ENCODE measurements around the gene CHID1.

The CHID1 gene

DNA sequence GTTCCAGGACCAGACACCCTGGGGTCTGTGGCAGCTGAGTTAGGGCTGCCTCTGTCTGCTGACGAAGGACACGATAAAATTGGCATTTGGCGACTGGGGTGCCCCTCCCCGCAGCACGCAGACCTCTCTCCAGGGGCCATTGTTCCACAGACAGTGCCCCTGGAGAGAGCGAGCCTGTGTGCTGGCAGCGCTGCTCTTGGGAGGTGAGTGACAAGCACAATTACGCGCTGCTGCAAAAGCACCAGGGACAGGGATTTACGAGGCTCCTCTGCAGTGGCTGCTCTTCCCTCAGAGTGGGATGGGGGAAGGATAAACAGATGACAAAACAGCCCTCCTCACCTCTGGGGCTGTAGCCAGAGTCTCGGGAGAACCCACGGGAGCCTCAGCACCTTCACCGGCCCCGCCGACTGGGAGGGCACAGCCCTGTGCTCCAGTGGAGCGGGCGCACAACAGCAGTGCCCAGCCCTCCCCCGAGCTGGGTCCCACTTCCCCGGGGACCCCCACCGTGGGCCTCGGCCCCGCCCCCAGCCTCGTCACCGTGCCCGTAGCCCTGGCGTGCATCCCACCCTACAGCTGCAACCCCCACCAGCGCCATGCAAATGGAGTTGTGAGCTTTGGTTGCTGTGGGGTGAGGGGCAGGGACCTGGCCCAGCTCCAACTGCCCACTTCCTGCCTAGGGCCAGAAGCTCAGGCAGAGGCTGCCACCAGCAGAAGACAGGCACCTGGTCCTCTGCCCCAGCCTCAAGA, 19.6 kb downstream of the CHID1 start:
- TF ChIP-seq MAX (IDR thresholded peaks at IDR 0.05; ENCODE audit: low read depth, low read length) (no peak), POLR2A (IDR thresholded peaks at IDR 0.05; ENCODE audit: extremely low read depth, insufficient read length) (no peak), MYC (IDR thresholded peaks at IDR 0.05; ENCODE audit: low read depth, low read length) (no peak)
- TF ChIP-seq, protein P1, sequence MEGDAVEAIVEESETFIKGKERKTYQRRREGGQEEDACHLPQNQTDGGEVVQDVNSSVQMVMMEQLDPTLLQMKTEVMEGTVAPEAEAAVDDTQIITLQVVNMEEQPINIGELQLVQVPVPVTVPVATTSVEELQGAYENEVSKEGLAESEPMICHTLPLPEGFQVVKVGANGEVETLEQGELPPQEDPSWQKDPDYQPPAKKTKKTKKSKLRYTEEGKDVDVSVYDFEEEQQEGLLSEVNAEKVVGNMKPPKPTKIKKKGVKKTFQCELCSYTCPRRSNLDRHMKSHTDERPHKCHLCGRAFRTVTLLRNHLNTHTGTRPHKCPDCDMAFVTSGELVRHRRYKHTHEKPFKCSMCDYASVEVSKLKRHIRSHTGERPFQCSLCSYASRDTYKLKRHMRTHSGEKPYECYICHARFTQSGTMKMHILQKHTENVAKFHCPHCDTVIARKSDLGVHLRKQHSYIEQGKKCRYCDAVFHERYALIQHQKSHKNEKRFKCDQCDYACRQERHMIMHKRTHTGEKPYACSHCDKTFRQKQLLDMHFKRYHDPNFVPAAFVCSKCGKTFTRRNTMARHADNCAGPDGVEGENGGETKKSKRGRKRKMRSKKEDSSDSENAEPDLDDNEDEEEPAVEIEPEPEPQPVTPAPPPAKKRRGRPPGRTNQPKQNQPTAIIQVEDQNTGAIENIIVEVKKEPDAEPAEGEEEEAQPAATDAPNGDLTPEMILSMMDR (IDR thresholded peaks at IDR 0.05; ENCODE audit: low read depth, low read length) = no peak
- DNase-seq (ENCODE audit: low read depth) = no peak

GRCh38 chr11:889687-890475, 20.7 kb downstream of the CHID1 start:
- DNase-seq (ENCODE audit: low read depth) = no peak
- TF ChIP-seq, protein P1 (IDR thresholded peaks at IDR 0.05; ENCODE audit: low read depth, low read length) = no peak
- TF ChIP-seq MYC (IDR thresholded peaks at IDR 0.05; ENCODE audit: low read depth, low read length) (no peak), POLR2A (IDR thresholded peaks at IDR 0.05; ENCODE audit: extremely low read depth, insufficient read length) (no peak), MAX (IDR thresholded peaks at IDR 0.05; ENCODE audit: low read depth, low read length) (no peak)
- H3K4me3 ChIP-seq (ENCODE audit: low read depth, low read length) = no peak overlapping the region

More for the DNA sequence above, 19.6 kb downstream of the CHID1 start:
- no peak overlapping the region for H3K4me3 ChIP-seq (ENCODE audit: low read depth, low read length)

GRCh38 chr11:889257-889656, 21.4 kb downstream of the CHID1 start:
- no peak overlapping the region for H3K4me3 ChIP-seq (ENCODE audit: low read depth, low read length)
- TF ChIP-seq POLR2A (IDR thresholded peaks at IDR 0.05; ENCODE audit: extremely low read depth, insufficient read length) (no peak), MYC (IDR thresholded peaks at IDR 0.05; ENCODE audit: low read depth, low read length) (no peak), MAX (IDR thresholded peaks at IDR 0.05; ENCODE audit: low read depth, low read length) (no peak)
- TF ChIP-seq, protein P1 (IDR thresholded peaks at IDR 0.05; ENCODE audit: low read depth, low read length) = no peak
- no peak for DNase-seq (ENCODE audit: low read depth)

DNA sequence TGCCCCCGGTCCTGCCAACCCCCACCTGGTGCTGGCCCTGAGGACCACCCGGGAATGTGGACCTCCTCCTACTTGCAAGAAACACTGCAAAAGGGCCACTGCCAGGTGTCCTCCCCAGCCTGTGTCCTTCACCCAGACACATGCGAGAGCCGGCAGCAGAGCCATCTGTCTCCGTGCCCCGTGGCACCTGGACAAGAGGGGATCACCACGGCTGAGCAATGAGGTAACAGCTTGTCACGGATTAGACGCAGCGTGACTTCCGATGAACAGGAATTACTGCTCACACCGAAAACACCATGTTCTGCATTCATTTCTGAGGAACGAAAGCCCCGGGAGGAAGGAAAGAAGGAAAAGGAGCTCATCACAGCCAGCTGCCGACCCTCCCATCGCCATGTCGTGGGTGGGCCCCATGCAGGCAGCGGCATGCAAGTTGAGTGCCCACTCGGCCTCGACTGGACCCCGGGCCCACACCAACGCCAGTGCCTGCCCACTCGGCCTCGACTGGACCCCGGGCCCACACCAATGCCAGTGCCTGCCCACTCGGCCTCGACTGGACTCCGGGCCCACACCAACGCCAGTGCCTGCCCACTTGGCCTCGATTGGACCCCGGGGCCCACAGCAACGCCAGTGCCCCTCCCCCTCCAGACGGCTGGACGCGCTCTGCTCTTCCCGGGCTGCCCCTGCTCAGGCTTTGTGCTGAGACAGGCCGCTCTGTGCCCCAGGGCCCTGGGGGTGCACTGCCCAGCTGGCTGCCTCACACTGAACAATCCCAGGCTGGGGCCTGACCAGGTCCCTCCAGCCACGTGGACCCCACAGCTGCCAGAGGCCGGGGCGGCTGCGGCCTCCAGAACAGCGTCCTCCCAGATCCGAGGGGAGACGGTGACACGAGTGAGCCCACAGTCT, 22.0 kb downstream of the CHID1 start:
- no peak overlapping the region for H3K4me3 ChIP-seq (ENCODE audit: low read depth, low read length)
- no peak for TF ChIP-seq MAX (IDR thresholded peaks at IDR 0.05; ENCODE audit: low read depth, low read length)
- TF ChIP-seq, protein P1 (IDR thresholded peaks at IDR 0.05; ENCODE audit: low read depth, low read length) = no peak
- TF ChIP-seq MYC (IDR thresholded peaks at IDR 0.05; ENCODE audit: low read depth, low read length) = no peak
- TF ChIP-seq POLR2A (IDR thresholded peaks at IDR 0.05; ENCODE audit: extremely low read depth, insufficient read length) = no peak
- no peak for DNase-seq (ENCODE audit: low read depth)

- H3K4me3 ChIP-seq (ENCODE audit: low read depth, low read length) = no peak overlapping the region
- TF ChIP-seq MAX (IDR thresholded peaks at IDR 0.05; ENCODE audit: low read depth, low read length) (no peak), MYC (IDR thresholded peaks at IDR 0.05; ENCODE audit: low read depth, low read length) (no peak), POLR2A (IDR thresholded peaks at IDR 0.05; ENCODE audit: extremely low read depth, insufficient read length) (no peak)
- TF ChIP-seq, protein P1 (IDR thresholded peaks at IDR 0.05; ENCODE audit: low read depth, low read length) = no peak
- no peak for DNase-seq (ENCODE audit: low read depth)
Measured at GRCh38 chr11:887589-887988, 23.0 kb downstream of the CHID1 start.

Measured in NB4 (cell line).